Right renal pelvis (tissue), 4 donors: ENCODE measurements around the gene SS18L1. TPM values are rescaled to one million over a fixed set of nuclear protein-coding genes. Genes with fewer than 3 reads are reported as not detected.

ENCODE experiments used
- DNase-seq, 4 donors: peaks; one replicate each; pipeline ENCODE4 v3.0.0-alpha.2; 2013; ENCODE audit warnings: low read depth in 4 of 4, low spot score in 3 of 4, missing footprints in 1 of 4
- polyA plus RNA-seq, 4 donors: library from polyadenylated mRNA; unstranded; fragments of 120-200 nt; gene quantifications; one replicate each; pipeline ENCODE4 v1.2.1, GENCODE V29; 2013; ENCODE audit not compliant: insufficient read length in 4 of 4

SS18L1 gene
- polyA plus RNA-seq, 4 donors = 17.3 to 22.9 (median 20.1) TPM

DNA sequence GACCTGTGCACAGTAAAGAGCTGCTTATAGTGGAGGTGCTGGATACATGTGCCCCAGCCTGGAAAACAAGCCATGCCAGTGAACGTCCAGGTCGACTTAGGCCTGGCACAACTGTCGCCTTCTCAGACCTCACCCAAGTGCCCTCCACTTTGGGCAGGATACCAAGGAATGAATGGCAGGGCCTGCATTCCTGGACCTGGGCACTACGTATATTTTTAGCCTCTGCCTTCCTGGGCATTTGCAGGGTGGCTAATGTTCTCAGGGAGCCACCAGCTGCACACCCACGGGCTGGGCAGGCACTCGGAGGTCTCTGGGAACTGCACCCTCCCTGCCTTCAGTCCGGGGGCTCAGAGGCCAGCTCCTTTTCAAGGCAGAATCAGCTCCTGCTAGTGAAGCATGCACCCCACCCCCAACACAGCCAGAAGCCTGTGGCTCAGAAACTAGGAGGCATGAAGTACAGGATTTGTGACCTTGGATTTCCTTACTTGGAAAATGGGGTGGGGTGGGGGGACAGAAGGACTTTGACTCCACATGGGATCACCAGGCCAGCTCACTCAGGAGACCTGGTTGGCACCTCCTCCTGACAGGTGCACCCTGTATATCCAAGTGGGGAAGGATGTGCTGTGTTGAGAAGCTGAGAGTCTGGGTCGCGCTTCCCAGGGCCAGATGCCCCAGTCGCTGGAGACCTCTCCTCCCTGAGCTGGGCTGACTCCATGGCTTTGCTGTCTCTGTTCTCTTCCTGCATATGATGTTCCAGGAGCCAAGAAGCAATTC, 23.8 kb upstream of the SS18L1 start:
- DNase-seq = no peak

DNA sequence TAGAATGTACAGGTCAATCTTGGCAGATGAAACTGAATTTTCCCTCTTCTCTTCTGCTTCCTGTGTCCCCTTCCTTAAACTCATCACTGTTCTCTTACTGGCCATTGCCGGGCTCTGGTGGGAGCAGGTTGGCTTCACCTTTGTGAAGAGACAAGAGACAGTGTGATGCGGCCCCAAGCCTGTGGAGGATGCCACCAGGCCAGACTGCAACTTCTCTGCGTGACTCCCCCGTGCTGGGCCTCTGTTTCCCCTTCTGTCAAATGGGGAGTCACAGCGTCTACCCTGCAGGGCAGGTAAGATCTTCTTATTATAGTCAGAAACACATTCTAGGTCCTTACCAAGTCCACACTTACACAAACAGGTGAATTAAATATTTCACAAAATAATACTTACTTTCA, 23.2 kb upstream of the SS18L1 start:
- no peak for DNase-seq

DNA sequence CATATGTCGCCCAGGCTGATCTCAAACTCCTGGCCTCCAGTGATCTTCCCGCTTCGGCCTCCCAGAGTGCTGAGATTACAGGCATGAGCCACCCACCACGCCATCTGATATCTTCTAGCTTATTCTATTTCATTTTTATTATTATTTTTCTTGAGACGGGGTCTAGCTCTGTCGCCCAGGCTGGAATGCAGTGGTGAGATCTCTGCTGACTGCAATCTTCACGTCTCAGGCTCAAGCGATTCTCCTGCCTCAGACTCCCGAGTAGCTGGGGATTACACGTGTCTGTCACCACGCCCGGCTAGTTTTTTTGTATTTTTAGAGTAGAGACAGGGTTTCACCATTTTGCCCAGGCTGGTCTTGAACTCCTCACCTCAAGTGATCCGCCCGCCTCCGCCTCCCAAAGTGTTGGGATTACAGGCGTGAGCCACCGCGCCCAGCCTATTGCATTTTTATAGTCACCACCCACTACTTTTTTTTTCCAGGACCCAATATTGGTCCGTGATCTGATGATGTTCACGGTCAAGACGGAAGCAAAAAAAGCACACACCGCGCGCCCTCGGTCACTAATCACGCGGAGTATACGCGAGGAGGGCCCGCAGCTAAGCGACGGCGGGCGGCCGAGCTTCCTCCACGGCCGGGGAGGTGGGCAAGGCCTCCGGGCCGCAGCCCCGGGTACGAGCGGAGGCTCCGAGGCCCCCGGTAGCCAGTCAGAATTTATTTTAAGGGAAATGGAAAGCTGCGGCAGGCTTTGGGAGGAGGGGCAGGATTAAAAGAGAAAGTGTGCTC, 22.4 kb upstream of the SS18L1 start:
- DNase-seq = no peak

DNA sequence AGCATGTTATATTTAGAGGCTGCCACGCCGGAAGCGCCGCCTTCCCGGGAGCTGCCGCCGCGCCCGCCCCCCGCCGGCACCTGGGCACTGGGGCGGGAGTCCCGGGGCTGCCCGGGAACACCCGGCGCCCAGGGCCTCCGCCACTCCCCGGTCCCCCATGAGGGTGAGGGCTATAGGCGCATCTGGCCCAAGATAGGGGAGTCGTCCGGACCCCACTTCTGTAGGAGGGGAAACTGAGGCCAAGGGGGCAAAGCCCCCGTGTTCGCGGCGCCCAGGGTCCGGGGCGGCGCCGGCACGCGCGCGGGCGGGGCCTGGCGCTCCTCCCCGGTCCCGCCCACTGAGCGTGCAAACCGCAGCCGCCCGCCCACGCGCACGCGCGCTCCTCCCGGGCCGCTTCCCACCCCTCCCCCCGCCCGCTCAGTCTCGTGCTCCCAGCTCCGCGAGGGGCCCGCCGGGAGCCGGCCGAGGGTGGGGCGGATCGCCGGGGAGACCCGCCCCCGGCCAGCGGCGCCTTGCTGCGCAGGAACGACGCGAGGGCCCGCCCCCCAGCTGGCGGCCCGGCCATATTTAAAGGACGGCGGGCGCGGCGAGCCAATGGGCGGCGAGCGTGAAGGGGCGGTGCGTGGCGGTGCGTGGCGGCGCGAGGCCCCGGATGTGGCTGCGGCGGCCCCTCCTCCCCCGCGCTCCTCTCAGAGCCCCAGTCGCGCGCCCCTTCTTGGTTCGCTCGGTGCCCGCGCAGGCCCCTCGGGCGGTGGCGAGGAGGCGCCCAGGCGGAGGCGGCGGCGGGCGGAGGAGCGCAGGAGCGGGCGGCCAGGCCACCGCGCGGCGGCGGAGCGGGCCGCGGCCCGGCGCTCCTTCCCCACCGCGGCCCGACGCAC, 21.6 kb upstream of the SS18L1 start, which contains the start of gene LSM14B:
LSM14B (plus strand) TSS at position 700 of the 878 bp plus-strand sequence. CDS start 192 bp downstream, outside the sequence.
- peak; percentile 90 to 95 (median 94) for DNase-seq

DNA sequence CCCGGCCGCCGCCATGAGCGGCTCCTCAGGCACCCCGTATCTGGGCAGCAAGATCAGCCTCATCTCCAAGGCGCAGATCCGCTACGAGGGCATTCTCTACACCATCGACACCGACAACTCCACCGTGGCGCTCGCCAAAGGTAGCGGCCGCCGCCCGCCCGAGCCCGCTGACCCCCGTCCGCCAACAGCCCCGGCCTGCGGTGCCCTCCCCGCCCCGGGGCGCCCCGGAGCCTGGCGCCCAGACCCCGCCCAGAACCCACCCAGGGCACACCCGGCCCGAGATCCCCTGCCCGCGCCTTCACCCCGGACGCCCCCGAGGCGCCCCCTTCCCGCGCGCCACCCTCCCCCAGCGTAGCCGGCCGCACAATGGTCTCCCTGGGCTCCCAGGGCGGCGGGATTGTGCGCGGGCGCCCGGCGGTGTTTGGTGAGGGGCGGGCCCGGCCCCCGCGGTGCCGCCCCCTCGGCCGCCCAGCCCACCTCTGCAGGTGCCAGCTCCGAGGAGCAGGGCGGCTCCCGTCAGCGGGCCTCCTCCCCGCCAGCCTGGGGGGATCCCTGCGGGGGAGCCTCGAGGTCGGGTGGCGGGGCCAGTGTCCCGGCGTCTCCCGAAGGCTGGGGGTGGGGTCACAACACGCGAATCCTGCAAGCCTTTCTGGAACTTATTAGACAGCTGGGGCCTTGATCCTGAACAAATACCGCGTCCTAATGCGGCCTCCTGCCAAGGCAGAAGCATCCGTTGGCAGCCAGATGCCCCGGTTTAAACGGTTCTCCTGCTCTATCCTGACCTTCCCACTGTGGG, 20.7 kb upstream of the SS18L1 start:
- DNase-seq = no peak

DNA sequence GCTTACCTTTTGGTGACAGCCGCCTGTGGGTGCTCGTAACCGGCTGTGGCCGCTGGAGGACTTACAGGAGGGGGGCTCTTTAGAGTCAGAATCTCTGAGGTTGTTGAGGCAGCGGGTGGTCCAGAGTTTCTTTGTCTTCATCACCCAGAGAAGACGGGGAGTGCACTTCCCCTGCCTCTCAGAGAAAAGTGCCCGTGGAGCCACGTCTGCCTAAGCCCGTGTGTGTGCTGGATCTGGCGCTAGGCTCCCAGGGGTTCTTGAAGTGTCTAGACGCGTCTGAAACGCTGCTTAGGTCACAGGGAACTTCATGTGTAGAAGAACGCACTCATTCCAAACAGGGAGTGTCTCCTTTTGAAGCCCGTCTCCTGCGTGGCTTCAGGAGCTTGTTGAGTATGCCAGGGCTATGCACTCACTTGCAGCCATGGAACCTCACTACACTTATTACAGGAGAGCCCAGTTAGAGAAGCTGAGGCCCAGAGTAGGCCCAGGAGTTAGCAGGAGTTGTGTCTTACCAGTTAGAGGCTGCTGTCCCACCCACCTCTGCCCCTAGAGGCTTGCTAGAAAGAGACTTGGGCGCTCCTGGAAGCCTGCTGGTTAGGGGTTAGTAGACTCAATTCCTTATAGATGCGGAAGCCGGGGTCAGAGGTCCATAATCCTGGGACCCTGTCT, 20.0 kb upstream of the SS18L1 start:
- no peak for DNase-seq

DNA sequence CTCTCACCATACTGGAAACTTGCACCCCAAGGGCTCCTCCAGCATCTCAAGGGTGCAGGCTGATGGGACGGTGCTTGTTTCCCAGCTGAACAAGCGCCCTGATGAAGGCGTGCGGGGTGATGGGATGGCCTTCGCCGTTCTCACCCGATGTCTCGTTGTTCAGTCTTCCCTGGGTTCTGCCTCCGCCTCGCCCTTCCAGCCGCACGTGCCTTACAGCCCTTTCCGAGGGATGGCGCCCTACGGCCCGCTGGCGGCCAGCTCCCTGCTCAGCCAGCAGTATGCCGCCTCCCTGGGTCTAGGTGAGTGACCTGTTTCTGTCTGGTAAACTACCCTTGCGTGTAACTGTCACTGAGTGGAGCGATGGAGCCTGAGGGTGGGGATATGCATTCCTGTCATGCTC, 17.4 kb upstream of the SS18L1 start:
- DNase-seq = no peak

DNA sequence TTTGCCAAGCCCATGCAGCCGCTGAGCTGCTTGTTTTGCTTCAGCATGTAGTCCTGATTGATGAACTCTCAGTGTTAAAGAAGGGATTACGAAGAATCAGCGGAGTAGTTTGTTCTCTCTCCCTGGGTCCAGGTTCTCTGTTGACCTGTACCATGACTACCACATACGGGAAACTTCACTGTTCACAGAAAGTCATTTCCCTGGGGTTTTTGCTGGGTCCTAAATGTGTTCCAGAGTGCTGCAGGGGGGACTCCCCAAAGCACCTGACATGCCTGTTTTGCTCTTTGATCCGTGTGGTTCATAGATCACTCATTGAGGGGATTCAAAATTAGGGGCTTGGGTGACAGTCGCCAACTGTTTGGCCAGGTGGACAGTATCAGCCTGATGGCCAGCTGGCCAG, 15.8 kb upstream of the SS18L1 start:
- no peak for DNase-seq

DNA sequence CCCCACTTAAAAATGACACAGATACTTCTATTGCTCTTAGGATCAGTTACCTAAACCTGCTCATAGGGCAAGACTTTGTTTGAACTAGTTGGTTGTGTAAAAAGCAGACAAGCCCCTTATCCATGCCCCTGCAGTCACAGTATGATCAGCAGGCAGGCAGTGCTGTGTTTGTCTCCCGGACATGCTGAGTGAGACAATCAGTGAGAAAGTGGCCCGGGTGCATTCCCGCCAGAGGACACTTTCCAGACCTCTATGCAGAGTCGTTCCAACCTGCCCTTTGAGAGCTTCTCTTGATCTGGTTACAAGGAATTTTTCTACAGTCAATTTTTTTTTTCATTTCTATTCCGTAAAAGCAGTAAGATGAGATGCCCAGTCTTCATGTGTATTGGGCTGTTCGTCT, 15.1 kb upstream of the SS18L1 start:
- DNase-seq = no peak

DNA sequence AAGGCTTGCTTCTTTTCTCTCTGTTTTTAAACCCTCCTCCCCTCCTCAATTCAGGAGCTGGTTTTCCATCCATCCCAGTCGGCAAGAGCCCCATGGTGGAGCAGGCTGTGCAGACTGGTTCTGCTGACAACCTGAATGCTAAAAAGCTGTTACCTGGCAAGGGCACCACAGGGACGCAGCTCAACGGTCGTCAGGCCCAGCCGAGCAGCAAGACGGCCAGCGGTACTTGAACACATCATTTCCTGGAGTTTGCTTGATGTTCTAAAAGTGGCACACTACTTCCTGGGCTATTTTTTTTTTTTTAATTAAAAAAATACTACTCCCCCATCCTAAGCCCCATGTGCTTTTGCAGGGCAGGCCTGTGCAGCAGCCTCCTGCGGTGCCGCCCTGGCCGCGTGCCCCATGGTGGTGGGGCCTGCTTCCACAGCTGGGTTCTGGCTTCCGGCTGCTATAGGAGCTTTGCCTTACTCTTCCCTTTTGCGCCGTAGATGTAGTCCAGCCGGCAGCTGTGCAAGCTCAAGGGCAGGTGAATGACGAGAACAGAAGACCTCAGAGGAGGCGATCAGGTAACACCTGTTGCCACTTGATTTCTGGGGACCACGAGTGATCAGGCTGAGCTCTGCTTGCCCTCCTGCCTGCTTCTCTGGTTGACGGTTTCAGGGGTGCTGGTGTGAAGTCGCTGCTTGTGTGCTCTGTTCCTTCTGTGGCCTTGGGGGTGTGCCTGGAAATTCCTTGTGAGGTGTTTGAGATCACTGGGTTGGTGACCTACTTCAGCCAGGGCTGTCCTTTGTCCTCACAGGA, 13.6 kb upstream of the SS18L1 start:
- DNase-seq = no peak

DNA sequence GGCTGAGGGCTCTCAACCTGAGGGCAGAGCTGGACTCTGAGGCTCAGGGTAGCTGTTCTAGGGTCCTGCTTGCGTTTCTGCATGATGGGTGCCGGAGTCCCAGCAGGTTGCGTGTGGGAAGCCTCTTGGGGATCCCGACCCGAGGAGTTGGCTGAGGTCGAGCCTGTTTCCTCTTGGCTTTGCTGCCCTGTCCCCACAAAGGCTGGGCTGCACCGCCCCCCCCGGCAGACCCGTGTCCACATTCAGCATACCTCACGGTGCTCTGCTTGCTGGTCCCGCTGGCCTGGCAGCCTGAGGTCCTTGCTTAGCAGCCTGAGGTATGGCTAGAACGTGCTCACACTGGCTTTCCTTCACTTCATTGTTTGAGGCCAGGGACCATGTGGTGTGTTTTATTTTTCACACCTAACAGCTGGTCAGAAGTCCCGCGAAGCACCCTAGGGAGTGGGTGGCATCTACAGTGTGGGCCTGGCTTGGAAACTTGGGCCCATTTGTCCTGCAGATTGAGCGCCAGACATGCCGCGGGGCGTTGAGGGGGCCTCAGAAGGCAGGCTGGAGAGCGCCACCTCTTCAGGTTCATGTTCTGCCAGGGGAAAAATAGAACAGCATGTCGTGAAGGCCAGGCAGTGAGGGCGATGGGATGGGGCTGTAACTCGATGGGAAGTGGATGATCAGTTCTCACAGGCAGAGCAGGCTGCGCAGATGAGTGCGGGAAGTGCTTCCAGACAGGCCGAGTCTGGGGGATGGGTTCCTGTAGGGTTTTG, 11.8 kb upstream of the SS18L1 start:
- no peak for DNase-seq

DNA sequence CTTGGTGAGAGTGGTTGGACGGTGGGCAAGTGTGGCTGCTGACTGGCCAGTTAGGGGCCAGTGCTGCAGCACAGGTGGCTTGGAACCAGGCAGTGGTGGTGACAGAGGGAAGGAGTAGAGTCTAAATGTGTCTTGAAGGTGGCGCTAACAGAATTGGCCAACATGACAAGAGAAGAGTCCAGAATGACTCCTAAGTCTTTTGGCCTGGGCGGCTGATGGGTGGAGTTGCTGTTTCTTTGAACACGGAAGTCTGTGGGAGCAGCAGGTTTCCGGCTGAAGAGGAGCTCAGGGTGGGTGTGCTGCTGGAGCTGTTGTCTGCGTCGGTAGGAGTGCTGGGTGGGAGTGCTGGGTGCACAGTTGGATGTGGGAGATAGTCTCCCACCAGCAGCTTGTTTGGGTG, 11.1 kb upstream of the SS18L1 start:
- no peak for DNase-seq

DNA sequence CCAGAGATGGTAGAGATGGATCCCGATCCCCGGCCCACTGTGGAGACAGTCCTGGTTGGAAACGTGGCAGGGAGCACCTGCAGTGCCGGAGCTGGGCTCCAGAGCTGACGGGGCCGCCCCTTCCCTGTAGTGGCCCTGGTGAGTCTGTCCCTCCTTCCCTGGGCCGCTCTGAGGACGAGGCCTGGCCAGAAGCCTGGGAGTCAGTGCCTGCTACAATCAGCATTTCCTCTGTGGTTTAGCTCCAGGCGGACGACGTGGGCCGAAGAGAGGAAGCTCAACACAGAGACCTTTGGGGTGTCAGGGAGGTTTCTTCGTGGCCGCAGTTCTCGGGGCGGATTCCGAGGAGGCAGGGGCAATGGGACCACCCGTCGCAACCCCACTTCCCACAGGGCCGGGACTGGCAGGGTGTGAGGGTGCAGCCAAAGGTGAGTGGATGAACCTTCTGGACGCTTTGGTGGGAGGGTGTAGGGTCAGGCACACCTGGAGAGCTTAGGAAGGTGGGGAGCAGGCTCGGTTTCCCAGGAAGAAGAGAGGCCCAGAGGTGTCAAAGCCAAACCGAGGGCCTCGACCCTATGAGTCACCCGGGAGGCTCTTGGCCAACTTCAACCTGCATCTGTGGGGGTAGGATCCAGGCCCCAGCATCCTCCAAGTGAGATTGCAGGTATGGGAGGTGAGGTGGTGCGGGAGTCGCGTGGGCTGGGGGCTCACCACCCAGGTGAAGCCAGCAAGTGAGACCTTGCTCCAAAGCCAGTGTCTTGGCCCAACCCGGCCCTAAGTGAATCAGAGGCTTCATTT, 10.3 kb upstream of the SS18L1 start:
- no peak for DNase-seq

DNA sequence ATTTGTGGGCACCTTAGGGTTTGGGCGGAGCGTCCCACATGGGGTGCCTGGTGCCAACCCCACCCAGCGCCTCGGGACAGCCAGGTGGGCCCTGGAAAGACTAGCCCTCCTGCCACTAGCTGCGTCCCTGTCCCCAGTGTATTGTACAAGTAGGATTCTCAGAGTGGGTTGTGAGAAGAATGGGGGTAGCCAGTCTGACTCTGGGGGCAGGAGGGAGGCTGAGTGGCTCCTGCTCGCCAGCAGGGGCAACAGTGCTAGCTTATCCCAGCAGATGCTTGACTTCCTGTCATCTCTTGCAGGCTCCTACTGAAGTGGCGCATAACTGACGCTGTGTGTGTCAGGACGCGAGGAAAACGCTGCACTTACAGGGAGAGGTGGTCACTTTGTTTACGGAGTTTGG, 9.7 kb upstream of the SS18L1 start:
- DNase-seq = no peak

DNA sequence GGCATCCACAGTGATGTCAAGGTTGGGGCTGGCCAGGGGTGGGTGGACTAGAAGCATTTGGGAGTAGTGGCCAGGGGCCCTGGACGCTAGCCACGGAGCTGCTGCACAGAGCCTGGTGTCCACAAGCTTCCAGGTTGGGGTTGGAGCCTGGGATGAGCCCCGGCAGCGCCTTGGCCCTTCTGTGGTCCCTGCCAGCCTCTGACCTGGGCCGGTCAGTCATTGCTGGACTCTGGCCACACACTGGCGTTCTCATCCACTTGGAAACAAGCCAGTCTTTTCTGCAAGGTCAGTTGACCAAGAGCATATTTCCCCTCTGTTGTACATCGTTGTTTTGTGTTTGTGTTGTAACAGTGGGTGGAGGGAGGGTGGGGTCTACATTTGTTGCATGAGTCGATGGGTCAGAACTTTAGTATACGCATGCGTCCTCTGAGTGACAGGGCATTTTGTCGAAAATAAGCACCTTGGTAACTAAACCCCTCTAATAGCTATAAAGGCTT, 8.8 kb upstream of the SS18L1 start:
- DNase-seq = no peak

DNA sequence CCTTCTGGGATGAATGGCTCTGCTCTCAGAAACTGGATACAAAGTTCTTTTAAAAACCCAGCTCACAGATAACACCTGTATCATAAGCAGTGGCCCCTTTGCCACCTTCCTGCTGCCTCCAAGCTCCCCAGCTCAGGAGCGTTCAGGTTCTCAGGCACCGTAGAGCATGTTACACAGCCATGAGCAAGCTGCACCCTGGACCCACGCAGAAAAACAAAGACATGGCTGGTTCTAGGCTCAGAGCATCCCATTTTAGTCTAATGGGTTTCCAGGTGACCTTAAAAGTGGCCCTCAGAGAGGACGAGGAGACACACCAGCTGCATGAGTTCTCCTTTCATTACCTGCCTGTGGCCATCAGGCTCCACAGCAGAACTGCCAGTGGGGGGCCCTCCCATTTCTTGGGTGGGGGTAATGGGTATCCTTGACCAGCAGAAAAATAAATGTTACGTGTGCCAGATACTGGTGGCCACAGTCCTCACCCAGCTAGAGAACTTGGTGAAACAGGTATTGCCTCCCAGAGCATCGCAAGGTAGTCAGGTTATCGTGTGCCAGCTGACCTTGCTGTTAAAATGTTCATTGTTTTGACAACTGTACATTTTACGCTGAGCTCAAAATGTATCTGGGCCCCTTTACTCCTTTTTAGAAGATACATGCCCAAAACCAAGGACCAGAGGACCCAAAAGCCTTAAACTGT, 7.8 kb upstream of the SS18L1 start:
- no peak for DNase-seq
